Fibroblast of the aortic adventitia (primary cell): Measurements from ENCODE around the gene HEG1. TPM values are rescaled to one million over a fixed set of nuclear protein-coding genes. Genes with fewer than 3 reads are reported as not detected.

ENCODE experiments used
- DNase-seq: peaks from one replicate; pipeline ENCODE4 v3.0.0-alpha.2; 2010; ENCODE audit warnings: low read depth
- H3K4me3 ChIP-seq: 2 replicates; pipeline ENCODE4 v1.5.1; 2011; ENCODE audit warnings: low read depth, mild to moderate bottlenecking, control low read depth, low read length, moderate library complexity
- total RNA-seq: library from RNA; depleted of rRNA; stranded (reverse); fragments of >200 nt; gene quantifications from 2 replicates; pipeline ENCODE4 v1.2.3, GENCODE V29; 2012; ENCODE audit warnings: low replicate concordance
- TF ChIP-seq, protein P1 (sequence below): IDR thresholded peaks from 2 replicates; pipeline ENCODE4 v1.5.1; 2011; ENCODE audit warnings: mild to moderate bottlenecking, low read length, control low read depth, inconsistent platforms; ENCODE audit not compliant: insufficient read depth

Gene HEG1, protein sequence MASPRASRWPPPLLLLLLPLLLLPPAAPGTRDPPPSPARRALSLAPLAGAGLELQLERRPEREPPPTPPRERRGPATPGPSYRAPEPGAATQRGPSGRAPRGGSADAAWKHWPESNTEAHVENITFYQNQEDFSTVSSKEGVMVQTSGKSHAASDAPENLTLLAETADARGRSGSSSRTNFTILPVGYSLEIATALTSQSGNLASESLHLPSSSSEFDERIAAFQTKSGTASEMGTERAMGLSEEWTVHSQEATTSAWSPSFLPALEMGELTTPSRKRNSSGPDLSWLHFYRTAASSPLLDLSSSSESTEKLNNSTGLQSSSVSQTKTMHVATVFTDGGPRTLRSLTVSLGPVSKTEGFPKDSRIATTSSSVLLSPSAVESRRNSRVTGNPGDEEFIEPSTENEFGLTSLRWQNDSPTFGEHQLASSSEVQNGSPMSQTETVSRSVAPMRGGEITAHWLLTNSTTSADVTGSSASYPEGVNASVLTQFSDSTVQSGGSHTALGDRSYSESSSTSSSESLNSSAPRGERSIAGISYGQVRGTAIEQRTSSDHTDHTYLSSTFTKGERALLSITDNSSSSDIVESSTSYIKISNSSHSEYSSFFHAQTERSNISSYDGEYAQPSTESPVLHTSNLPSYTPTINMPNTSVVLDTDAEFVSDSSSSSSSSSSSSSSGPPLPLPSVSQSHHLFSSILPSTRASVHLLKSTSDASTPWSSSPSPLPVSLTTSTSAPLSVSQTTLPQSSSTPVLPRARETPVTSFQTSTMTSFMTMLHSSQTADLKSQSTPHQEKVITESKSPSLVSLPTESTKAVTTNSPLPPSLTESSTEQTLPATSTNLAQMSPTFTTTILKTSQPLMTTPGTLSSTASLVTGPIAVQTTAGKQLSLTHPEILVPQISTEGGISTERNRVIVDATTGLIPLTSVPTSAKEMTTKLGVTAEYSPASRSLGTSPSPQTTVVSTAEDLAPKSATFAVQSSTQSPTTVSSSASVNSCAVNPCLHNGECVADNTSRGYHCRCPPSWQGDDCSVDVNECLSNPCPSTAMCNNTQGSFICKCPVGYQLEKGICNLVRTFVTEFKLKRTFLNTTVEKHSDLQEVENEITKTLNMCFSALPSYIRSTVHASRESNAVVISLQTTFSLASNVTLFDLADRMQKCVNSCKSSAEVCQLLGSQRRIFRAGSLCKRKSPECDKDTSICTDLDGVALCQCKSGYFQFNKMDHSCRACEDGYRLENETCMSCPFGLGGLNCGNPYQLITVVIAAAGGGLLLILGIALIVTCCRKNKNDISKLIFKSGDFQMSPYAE (N-terminal part only)
- total RNA-seq: 198 and 256 TPM in 2 replicates

DNA sequence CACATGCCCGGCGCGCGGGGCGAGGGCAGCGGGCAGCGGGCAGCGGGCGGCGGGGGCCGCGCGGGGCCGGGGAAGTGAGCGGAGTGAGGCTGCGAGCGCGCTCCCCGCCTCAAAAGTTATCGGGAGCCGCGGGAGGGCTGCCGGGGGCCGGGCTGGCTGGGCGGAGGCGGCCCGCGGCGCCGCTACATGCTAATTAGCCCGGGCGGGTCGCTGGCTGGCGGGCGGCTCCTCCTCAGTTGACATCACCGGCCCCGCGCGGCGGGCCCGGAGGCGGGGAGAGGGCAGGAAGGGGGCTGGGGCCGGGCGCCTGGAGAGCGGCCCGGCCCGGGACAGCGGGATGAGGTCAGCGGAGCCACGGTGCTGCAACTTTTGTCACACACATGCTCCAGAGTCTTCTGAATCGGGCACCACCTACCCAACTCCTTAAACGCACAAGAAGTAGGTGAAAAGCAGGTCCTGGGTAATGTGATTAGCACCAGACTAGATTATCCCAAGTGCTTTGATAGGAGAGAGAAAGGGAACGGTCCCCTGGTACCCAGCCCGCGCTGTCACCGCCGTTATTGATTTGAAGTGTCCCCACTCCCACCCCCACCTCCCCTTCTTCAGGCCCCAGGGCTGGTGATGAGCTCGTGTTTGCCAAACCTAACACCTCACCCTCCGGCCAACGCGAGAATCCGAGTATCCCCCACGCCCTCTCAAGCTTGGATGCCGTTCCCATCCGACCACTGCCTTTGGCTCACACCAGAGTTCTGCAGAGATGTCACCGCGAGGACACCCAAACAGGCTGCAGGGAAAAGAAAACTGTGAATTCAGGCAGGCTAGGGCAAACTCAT, at the start of gene HEG1:
Gene HEG1 (minus strand): TSS at position 85 of the 833 bp plus-strand sequence. CDS start 107 bp downstream, outside the sequence.
- H3K4me3 ChIP-seq: peak within 1 kb of the TSS; percentile 96
- DNase-seq: peak; percentile 87
- TF ChIP-seq, protein P1, sequence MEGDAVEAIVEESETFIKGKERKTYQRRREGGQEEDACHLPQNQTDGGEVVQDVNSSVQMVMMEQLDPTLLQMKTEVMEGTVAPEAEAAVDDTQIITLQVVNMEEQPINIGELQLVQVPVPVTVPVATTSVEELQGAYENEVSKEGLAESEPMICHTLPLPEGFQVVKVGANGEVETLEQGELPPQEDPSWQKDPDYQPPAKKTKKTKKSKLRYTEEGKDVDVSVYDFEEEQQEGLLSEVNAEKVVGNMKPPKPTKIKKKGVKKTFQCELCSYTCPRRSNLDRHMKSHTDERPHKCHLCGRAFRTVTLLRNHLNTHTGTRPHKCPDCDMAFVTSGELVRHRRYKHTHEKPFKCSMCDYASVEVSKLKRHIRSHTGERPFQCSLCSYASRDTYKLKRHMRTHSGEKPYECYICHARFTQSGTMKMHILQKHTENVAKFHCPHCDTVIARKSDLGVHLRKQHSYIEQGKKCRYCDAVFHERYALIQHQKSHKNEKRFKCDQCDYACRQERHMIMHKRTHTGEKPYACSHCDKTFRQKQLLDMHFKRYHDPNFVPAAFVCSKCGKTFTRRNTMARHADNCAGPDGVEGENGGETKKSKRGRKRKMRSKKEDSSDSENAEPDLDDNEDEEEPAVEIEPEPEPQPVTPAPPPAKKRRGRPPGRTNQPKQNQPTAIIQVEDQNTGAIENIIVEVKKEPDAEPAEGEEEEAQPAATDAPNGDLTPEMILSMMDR: no peak

GRCh38 chr3:125105116-125105515, 49.3 kb upstream of the HEG1 start:
- TF ChIP-seq, protein P1: no peak
- DNase-seq: no peak
- H3K4me3 ChIP-seq: no peak overlapping the region

GRCh38 chr3:125104639-125105038, 48.8 kb upstream of the HEG1 start:
- DNase-seq: peak; percentile 80
- H3K4me3 ChIP-seq: no peak overlapping the region
- TF ChIP-seq, protein P1: no peak

DNA sequence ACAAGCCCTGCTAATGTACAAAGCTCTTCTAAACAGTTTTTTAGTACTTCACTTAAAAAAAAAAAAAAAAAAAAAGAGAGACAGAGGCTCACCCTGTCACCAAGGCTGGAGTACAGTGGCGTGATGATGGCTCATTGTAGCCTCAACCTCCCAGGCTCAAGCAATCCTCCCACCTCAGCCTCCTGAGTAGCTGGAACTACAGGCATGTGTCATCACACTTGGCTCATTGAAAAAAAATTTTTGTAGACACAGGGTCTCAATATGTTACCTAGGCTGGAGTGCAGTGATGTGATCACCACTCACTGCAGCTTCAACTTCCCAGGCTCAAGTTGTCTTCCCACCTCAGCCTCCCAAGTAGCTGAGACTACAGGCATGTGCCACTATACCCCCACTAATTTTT, 47.6 kb upstream of the HEG1 start:
- no peak for DNase-seq
- no peak overlapping the region for H3K4me3 ChIP-seq
- TF ChIP-seq, protein P1: no peak

DNA sequence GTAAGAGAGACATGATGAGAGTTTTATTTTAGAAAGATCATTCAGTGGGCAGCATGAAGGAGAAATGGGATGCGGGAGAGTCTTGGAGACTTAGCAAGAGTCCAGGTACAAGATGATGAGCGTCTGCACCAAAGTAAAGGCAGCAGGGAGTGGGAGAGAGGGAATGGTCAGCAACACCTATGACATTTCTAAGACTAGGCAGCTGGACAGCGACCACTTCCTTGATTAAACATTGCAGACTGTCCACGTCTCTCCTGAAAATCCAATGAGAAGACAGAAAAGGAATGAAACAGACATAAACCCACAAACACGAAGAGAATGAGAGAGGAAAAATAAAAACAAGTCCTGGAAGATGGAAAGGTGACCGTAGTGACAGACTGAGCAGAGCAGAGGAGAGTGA, 46.7 kb upstream of the HEG1 start:
- H3K4me3 ChIP-seq: no peak overlapping the region
- DNase-seq: no peak
- TF ChIP-seq, protein P1: no peak
